SU-DHL-6 (cell line): ENCODE measurements around the gene SPDYE2.
"Not testable (repeated sequence)": the region's sequence is repeated elsewhere in the genome, so short reads cannot be mapped to it uniquely, and the experiment has no call there.

Experiments used
- H2AFZ ChIP-seq: fragments of 200-600 bp; sonication (generic); 2 replicates; pipeline ENCODE4 v1.6.1; 2014; ENCODE audit warnings: low read depth, mild to moderate bottlenecking, moderate library complexity, mixed read lengths, antibody characterized with exemption, low read length; ENCODE audit not compliant: severe bottlenecking
- H3F3A ChIP-seq: fragments of 200-600 bp; shearing (Covaris generic); 2 replicates; pipeline ENCODE4 v1.6.0; 2016; ENCODE audit warnings: antibody characterized with exemption, mild to moderate bottlenecking; ENCODE audit not compliant: insufficient read depth
- H3K27ac ChIP-seq: fragments of 200-600 bp; sonication (generic); 2 replicates; pipeline ENCODE4 v1.5.1; 2016; ENCODE audit warnings: low read depth, mild to moderate bottlenecking, low read length, moderate library complexity, mixed read lengths
- H3K27me3 ChIP-seq: fragments of 200-600 bp; sonication (generic), shearing (Covaris generic); 2 replicates; pipeline ENCODE4 v1.6.0; 2014; ENCODE audit warnings: mild to moderate bottlenecking, low read length
- H3K36me3 ChIP-seq: fragments of 200-600 bp; sonication (generic); 2 replicates; pipeline ENCODE4 v1.6.1; 2014; ENCODE audit warnings: mild to moderate bottlenecking, low read length, mixed read lengths
- H3K4me2 ChIP-seq: fragments of 300-600, 200-600 bp; shearing (Covaris generic), sonication (generic); 2 replicates; pipeline ENCODE4 v1.6.0; 2014; ENCODE audit warnings: low read length, low read depth, mild to moderate bottlenecking; ENCODE audit not compliant: poor library complexity, severe bottlenecking
- H3K4me3 ChIP-seq: fragments of 200-600 bp; sonication (generic); 2 replicates; pipeline ENCODE4 v1.5.1; 2014; ENCODE audit warnings: antibody characterized with exemption, low read length, mild to moderate bottlenecking, mixed read lengths; ENCODE audit not compliant: insufficient read depth, poor library complexity, severe bottlenecking
- H3K79me2 ChIP-seq: fragments of 200-600 bp; sonication (generic); 2 replicates; pipeline ENCODE4 v1.6.1; 2014; ENCODE audit warnings: mild to moderate bottlenecking, low read length, moderate library complexity; ENCODE audit not compliant: insufficient read depth
- H3K9ac ChIP-seq: fragments of 200-600 bp; sonication (generic); 2 replicates; pipeline ENCODE4 v1.7.0; 2014; ENCODE audit warnings: mild to moderate bottlenecking, low read length
- H3K9me2 ChIP-seq: fragments of 200-600 bp; sonication (generic); replicated peaks from 2 replicates; pipeline ENCODE4 v1.6.1; 2014; ENCODE audit warnings: low read length; ENCODE audit not compliant: insufficient read depth
- H3K9me3 ChIP-seq: fragments of 200-600 bp; sonication (generic); 2 replicates; pipeline ENCODE4 v1.6.1; 2014; ENCODE audit warnings: low read length, mixed read lengths; ENCODE audit not compliant: insufficient read depth
- H4K20me1 ChIP-seq: fragments of 200-600 bp; sonication (generic); 2 replicates; pipeline ENCODE4 v1.6.1; 2014; ENCODE audit warnings: low read depth, mild to moderate bottlenecking, antibody characterized with exemption, low read length, moderate library complexity, mixed read lengths

Gene SPDYE2

DNA sequence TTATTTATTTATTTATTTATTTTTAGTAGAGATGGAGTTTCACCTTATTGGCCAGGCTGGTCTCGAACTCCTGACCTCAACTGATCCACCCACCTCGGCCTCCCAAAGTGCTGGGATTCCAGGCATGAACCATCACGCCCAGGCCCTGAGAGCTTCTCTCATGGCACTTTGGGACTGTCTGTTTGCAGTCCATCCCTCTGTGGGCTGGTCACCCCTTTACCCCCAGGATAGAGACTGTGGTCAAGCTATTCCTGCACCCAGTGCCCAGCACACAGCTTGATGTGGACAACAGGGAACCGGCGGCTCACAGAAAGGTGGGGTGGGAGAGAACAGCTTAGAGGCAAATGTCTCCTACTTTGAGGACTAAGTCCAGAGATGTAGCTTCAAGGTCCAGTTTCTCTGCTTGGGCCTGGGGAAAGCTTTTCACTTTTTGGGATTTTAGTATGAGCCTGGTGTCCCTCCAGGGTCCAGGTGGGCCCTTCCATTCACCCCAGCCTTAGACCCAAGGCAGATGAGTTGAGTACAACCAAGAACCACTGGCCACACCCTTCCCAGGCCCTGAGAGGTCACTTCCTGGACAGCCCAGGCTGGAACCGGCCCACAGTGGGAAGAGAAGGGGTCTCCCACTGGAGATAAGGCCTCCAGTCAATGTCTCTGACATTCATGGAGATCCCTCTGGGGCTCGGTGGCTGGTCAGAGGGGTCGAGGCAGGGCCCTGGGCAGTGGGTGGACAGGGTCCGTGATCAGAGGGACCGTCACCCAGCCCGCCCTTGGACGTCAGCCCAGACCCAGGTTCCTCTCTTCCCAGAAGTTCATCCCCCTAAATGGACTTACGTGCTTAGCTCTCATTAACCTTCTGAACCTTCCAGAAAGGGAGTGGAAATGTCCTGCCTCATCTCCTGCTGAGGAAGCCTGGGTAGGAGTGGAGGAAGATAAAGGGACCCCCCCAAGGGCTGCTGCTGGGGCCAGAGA lies 22.9 kb upstream of the SPDYE2 start:
- H3K4me3 ChIP-seq, H3K4me2 ChIP-seq, H3F3A ChIP-seq, H3K9me2 ChIP-seq, H3K79me2 ChIP-seq, H3K9me3 ChIP-seq, H2AFZ ChIP-seq, H3K9ac ChIP-seq, H3K27ac ChIP-seq, H3K36me3 ChIP-seq, H4K20me1 ChIP-seq, H3K27me3 ChIP-seq: not testable (repeated sequence)

DNA sequence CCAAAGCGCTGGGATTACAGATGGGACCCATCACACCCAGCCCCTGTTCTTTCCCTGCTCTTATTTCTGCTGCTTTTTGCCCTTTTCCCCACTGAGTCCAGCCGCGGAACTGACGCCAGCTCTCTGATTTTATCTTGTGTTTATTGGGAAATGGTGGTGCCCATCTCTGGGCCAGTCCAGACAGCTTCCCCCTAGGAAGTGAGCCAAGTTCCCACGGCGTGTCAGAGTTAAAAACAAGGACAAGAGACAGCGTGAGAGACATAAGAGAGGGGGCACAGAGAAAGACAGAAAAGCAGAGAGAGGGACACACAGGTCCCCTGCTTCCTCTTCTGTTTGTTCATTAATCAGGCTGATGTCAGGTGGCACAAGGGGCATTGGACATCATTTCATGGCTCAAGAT lies 19.4 kb upstream of the SPDYE2 start:
- not testable (repeated sequence) for H3K27me3 ChIP-seq, H3K9ac ChIP-seq, H3K4me2 ChIP-seq, H3K9me3 ChIP-seq, H3F3A ChIP-seq, H3K79me2 ChIP-seq, H3K4me3 ChIP-seq, H3K36me3 ChIP-seq, H3K27ac ChIP-seq, H2AFZ ChIP-seq, H3K9me2 ChIP-seq, H4K20me1 ChIP-seq

DNA sequence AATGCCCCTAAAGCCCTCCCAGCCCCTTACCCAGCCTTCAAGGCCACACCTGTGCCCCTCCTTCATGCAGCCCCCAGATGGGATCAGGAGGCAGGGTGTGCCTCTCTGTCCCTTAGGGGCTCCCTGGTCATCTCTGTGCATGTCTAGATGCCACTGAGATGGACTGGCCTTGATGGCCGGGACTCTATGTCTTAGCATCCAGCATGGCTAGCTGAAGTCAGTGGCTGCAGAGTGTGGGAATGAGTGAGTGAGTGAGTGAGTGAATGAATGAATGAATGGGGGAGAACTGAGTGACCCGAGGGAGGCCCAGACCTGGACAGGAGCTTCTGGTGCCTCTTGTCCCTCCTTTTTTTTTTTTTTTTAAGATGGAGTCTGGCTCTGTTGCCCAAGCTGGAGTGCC lies 18.9 kb upstream of the SPDYE2 start:
- not testable (repeated sequence) for H2AFZ ChIP-seq, H3F3A ChIP-seq, H3K27me3 ChIP-seq, H3K4me3 ChIP-seq, H3K36me3 ChIP-seq, H3K79me2 ChIP-seq, H3K4me2 ChIP-seq, H3K9me3 ChIP-seq, H3K9me2 ChIP-seq, H3K27ac ChIP-seq, H4K20me1 ChIP-seq, H3K9ac ChIP-seq

DNA sequence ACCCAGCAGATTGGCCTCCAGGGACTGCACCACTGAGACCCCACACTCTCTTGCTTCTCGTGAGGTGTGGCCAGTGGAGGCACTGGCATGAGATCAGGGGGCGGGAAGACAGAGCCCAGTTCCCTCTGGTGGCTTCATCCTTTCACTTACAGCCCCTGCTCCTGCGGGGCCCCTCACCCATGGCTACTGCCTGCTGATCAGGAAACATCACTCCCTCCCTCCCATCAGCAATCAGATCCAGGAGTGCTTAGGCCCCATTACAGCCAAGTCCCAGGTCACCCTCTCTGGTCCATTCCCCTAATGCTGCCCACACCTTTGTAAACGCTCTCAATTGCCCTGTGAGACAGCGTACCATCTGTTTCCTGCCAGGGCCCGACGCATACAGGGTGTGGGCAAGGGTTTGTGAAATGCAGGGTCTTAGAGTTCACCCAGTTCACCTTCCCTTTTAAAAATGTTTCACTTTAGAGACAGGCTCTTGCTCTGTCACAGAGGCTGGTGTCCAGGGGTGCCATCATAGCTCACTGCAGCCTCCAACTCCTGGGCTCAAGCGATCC lies 15.9 kb upstream of the SPDYE2 start:
- H3K4me2 ChIP-seq, H3K36me3 ChIP-seq, H3K9me3 ChIP-seq, H3K27ac ChIP-seq, H3K27me3 ChIP-seq, H3K4me3 ChIP-seq, H3K9ac ChIP-seq, H3F3A ChIP-seq, H3K9me2 ChIP-seq, H4K20me1 ChIP-seq, H2AFZ ChIP-seq, H3K79me2 ChIP-seq: not testable (repeated sequence)

DNA sequence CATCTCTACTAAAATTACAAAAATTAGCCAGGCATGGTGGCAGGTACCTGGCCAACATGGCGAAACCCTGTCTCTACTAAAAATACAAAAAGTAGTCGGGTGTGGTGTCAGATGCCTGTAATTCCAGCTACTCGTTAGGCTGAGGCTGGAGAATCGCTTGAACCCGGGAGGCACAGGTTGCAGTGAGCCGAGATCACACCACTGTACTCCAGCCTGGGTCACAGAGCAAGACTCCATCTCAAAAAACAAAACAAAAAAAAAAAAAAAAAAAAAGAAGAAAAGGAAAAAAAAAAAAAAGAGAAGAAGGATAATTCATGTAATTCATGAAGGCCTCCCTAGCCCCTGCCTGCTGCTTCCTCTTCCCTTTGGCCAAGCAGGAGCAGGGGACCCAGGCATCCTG lies 10.4 kb upstream of the SPDYE2 start:
- not testable (repeated sequence) for H3K9me3 ChIP-seq, H3K79me2 ChIP-seq, H3K27me3 ChIP-seq, H3F3A ChIP-seq, H3K4me3 ChIP-seq, H3K9ac ChIP-seq, H4K20me1 ChIP-seq, H3K36me3 ChIP-seq, H3K4me2 ChIP-seq, H3K9me2 ChIP-seq, H3K27ac ChIP-seq, H2AFZ ChIP-seq

DNA sequence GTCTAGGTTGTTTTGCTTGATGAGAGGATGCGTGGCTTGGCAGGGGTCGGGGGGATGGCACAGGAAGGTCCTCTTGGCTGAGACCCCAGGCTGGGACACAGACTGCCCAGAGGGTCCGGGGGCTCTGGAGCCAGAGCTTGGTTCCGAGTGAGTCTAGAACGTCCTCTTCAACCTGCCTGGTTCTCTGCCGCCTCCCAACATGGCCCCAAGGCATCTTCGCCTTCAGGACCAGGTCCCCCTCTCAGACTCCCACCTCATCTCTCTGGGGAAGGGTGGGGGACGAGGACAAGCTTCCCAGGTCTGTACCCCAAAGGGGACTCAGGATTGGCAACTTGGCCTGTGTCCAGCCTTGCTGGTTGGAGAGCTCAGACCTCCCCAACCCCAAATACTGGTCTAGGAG lies 8.9 kb upstream of the SPDYE2 start:
- H3K9ac ChIP-seq, H3K79me2 ChIP-seq, H3F3A ChIP-seq, H2AFZ ChIP-seq, H3K4me2 ChIP-seq, H3K27me3 ChIP-seq, H3K4me3 ChIP-seq, H3K27ac ChIP-seq, H3K9me2 ChIP-seq, H4K20me1 ChIP-seq, H3K36me3 ChIP-seq, H3K9me3 ChIP-seq: not testable (repeated sequence)

DNA sequence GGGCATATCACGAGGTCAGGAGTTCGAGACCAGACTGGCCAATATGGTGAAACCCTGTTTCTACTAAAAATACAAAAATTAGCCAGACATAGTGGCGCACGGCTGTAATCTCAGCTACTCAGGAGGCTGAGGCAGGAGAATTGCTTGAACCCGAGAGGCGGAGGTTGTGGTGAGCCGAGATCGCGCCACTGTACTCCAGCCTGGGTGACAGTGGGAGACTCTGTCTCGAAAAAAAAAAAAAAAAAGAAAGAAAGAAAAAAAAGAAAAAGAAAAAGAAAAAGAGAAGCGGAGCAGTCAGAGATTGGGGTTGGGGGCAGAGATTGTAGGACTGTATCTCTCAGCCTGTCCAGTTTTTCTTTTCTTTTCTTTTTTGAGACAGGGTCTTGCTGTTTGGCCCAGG lies 8.3 kb upstream of the SPDYE2 start:
- not testable (repeated sequence) for H3K27me3 ChIP-seq, H3F3A ChIP-seq

DNA sequence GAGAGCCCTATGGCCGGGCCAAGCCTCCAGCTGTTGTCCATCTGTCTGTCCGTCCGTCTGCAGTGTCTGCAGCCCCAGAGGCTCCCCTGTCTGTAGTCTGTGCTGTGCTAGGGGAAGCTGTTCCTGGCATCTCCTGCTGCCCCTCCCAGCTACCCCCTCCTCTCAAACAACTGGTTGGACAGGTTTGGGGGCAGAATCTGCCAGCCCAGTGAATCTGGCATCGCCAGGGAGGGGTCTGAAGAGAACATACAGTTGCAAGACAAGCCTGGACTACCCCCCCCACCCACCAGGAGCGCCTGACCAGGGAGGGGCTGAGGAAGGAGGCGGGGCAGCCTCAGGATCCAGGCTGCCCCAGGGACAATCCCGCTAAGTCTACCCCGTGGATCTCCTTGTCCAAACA lies 7.4 kb upstream of the SPDYE2 start, which contains the start of gene UPK3BL2:
Gene UPK3BL2 (minus strand): TSS at position 101 of the 400 bp plus-strand sequence. CDS start 60 bp downstream, at position 41.
- not testable (repeated sequence) for H3K9me3 ChIP-seq, H3K4me3 ChIP-seq, H2AFZ ChIP-seq, H3K79me2 ChIP-seq, H3K27ac ChIP-seq, H3K9me2 ChIP-seq, H3K27me3 ChIP-seq, H3K36me3 ChIP-seq, H3F3A ChIP-seq, H3K4me2 ChIP-seq, H4K20me1 ChIP-seq, H3K9ac ChIP-seq

More for the DNA sequence above, 8.3 kb upstream of the SPDYE2 start:
- not testable (repeated sequence) for H3K79me2 ChIP-seq, H2AFZ ChIP-seq, H3K4me3 ChIP-seq, H3K9me2 ChIP-seq, H3K9ac ChIP-seq, H3K27ac ChIP-seq, H3K4me2 ChIP-seq, H3K36me3 ChIP-seq, H3K9me3 ChIP-seq, H4K20me1 ChIP-seq
